Measurements from ENCODE around the gene ADPGK. TPM values are rescaled to one million over a fixed set of nuclear protein-coding genes. Genes with fewer than 3 reads are reported as not detected.

The ADPGK gene
- total RNA-seq, 1 donor from 2014 or later = 67.3 TPM

DNA sequence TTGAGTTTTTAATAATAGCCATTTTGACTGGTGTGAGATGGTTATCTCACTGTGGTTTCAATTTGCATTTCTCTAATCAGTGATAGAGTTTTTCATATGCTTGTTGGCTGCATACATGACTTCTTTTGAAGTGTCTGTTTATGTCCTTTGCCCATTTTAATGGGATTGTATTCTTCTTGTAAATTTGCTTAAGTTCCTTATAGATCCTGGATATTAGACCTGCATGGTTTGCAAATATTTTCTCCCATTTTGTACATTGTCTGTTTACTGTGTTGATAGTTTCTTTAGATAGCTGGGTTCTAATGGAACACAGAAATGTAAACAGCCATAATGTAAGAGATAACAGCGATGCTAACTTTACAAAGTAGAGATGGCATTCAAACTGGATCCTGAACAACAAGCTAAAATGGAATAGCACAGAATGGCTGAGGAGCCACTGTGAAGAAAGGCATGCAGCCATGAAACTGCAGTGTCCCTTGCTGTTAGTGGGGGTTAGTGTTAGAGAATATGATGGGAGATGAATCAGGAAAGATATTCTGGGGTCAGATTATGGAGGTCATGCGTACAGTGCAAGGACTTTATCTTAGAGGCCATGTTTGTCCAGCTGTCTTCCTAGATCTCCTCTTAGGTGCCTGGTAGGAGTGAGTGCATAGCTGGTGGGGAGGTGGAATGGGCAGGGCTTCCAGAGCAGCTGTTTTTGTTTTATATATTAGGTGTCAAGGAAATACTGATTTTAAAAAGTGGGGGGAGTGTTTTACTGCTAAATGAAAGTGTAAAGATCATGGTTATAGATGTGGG is 49.4 kb downstream of the ADPGK start:
- FAIRE-seq = no peak
- H3K79me2 ChIP-seq (ENCODE audit: insufficient read depth, low read length) = no peaks in the 10 kb centered on the region
- no peak overlapping the region for H3K27ac ChIP-seq (ENCODE audit: low read depth, low read length)
- no peak overlapping the region for H3K4me3 ChIP-seq (ENCODE audit: insufficient read depth, low read depth, low read length)
- no peaks in the 10 kb centered on the region for H3K9me3 Mint-ChIP-seq (ENCODE audit: unreplicated experiment)
- H2AFZ ChIP-seq (ENCODE audit: low read depth, low read length) = no peak overlapping the region
- peaks cover 12% of the 10 kb centered on the region for H3K36me3 ChIP-seq (ENCODE audit: insufficient read depth, low read length)
- no peak overlapping the region for H3K27ac Mint-ChIP-seq (ENCODE audit: unreplicated experiment)
- H3K4me2 ChIP-seq (ENCODE audit: low read length) = no peak overlapping the region
- DNase-seq (ENCODE audit: low read depth) = no peak
- H3K9me3 ChIP-seq (ENCODE audit: insufficient read depth, low read depth, low read length) = no peaks in the 10 kb centered on the region
- peaks cover 9% of the 10 kb centered on the region for H4K20me1 ChIP-seq (ENCODE audit: insufficient read depth, low read length)
- no peak overlapping the region for H3K4me3 Mint-ChIP-seq (ENCODE audit: unreplicated experiment)
- H3K4me1 Mint-ChIP-seq (ENCODE audit: low read depth, unreplicated experiment) = no peaks in the 10 kb centered on the region
- H3K9ac ChIP-seq (ENCODE audit: low read length) = no peak overlapping the region
- H3K27me3 Mint-ChIP-seq (ENCODE audit: low read depth, unreplicated experiment) = no peaks in the 10 kb centered on the region
- TF ChIP-seq, protein P1, sequence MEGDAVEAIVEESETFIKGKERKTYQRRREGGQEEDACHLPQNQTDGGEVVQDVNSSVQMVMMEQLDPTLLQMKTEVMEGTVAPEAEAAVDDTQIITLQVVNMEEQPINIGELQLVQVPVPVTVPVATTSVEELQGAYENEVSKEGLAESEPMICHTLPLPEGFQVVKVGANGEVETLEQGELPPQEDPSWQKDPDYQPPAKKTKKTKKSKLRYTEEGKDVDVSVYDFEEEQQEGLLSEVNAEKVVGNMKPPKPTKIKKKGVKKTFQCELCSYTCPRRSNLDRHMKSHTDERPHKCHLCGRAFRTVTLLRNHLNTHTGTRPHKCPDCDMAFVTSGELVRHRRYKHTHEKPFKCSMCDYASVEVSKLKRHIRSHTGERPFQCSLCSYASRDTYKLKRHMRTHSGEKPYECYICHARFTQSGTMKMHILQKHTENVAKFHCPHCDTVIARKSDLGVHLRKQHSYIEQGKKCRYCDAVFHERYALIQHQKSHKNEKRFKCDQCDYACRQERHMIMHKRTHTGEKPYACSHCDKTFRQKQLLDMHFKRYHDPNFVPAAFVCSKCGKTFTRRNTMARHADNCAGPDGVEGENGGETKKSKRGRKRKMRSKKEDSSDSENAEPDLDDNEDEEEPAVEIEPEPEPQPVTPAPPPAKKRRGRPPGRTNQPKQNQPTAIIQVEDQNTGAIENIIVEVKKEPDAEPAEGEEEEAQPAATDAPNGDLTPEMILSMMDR (IDR thresholded peaks at IDR 0.05; ENCODE audit: insufficient read depth, low read depth, low read length) = no peak
- no peak for TF ChIP-seq EZH2 (IDR thresholded peaks at IDR 0.05; ENCODE audit: insufficient read depth, low read length)
- no peaks in the 10 kb centered on the region for H3K27me3 ChIP-seq (ENCODE audit: insufficient read depth, low read length)
- peaks cover 30% of the 10 kb centered on the region for H3K36me3 Mint-ChIP-seq (ENCODE audit: low read depth, unreplicated experiment)
- H3K4me1 ChIP-seq (ENCODE audit: insufficient read depth, low read length) = no peaks in the 10 kb centered on the region

DNA sequence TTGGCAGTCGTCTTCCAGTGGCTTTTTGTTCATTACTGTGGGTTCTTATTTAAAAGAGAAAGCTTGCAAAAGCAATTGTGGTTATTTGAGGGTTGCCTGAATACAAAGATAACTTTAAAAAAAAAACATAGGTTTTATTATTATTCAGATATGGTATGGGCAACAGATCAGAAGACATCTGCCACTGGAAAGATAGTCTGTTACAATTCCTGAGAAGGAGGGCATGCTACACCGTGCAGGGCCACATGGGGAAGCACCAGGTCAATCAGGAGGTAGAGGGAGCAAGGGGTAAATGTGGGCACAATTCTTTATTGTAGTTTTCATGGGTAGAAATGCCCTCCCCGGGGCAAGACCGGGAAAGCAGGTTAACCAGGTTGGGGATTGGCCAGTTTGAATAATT is 51.0 kb downstream of the ADPGK start:
- Histone ChIP-seq H3K9ac (ENCODE audit: low read length) (no peak overlapping the region), H4K20me1 (ENCODE audit: insufficient read depth, low read length) (peaks cover 9% of the 10 kb centered on the region), H3K4me3 (ENCODE audit: insufficient read depth, low read depth, low read length) (no peak overlapping the region), H2AFZ (ENCODE audit: low read depth, low read length) (no peak overlapping the region), H3K4me2 (ENCODE audit: low read length) (no peak overlapping the region), H3K4me1 (ENCODE audit: insufficient read depth, low read length) (no peaks in the 10 kb centered on the region), H3K36me3 (ENCODE audit: insufficient read depth, low read length) (peaks cover 12% of the 10 kb centered on the region), H3K27ac (ENCODE audit: low read depth, low read length) (no peak overlapping the region), H3K79me2 (ENCODE audit: insufficient read depth, low read length) (no peaks in the 10 kb centered on the region), H3K27me3 (ENCODE audit: insufficient read depth, low read length) (no peaks in the 10 kb centered on the region), H3K9me3 (ENCODE audit: insufficient read depth, low read depth, low read length) (no peaks in the 10 kb centered on the region)
- Mint-ChIP-seq H3K9me3 (ENCODE audit: unreplicated experiment) (no peaks in the 10 kb centered on the region), H3K27me3 (ENCODE audit: low read depth, unreplicated experiment) (no peaks in the 10 kb centered on the region), H3K4me1 (ENCODE audit: low read depth, unreplicated experiment) (no peaks in the 10 kb centered on the region), H3K27ac (ENCODE audit: unreplicated experiment) (no peak overlapping the region), H3K36me3 (ENCODE audit: low read depth, unreplicated experiment) (peaks cover 27% of the 10 kb centered on the region), H3K4me3 (ENCODE audit: unreplicated experiment) (no peak overlapping the region)
- TF ChIP-seq, protein P1 (IDR thresholded peaks at IDR 0.05; ENCODE audit: insufficient read depth, low read depth, low read length) = no peak
- no peak for TF ChIP-seq EZH2 (IDR thresholded peaks at IDR 0.05; ENCODE audit: insufficient read depth, low read length)
- no peak for DNase-seq (ENCODE audit: low read depth)
- FAIRE-seq = no peak

DNA sequence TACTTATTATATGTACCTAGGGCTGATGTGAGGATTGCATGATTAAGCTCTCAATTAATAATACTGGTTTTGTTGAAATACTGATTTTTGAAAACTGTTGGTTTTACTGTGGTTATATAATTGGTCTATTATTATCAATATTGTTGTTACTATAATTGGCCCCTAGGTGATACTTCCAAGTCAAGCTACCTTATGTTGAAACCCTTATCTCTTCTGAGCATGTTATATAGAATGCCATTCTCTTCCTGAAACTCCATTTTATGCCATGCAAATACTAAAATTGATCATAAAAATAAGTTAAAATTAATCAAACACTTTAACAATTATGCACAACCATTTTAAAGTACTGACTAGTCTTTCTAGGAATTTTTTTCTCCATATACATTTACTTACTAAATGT is 51.5 kb downstream of the ADPGK start:
- FAIRE-seq = no peak
- H3K27ac Mint-ChIP-seq (ENCODE audit: unreplicated experiment) = no peak overlapping the region
- no peaks in the 10 kb centered on the region for H3K27me3 Mint-ChIP-seq (ENCODE audit: low read depth, unreplicated experiment)

More for the DNA sequence above, 51.5 kb downstream of the ADPGK start:
- H3K36me3 Mint-ChIP-seq (ENCODE audit: low read depth, unreplicated experiment) = peaks cover 22% of the 10 kb centered on the region
- H3K36me3 ChIP-seq (ENCODE audit: insufficient read depth, low read length) = peaks cover 11% of the 10 kb centered on the region
- H3K4me3 Mint-ChIP-seq (ENCODE audit: unreplicated experiment) = no peak overlapping the region
- no peaks in the 10 kb centered on the region for H3K9me3 ChIP-seq (ENCODE audit: insufficient read depth, low read depth, low read length)
- no peaks in the 10 kb centered on the region for H3K27me3 ChIP-seq (ENCODE audit: insufficient read depth, low read length)
- TF ChIP-seq, protein P1 (IDR thresholded peaks at IDR 0.05; ENCODE audit: insufficient read depth, low read depth, low read length) = no peak
- no peak for TF ChIP-seq EZH2 (IDR thresholded peaks at IDR 0.05; ENCODE audit: insufficient read depth, low read length)
- peaks cover 9% of the 10 kb centered on the region for H4K20me1 ChIP-seq (ENCODE audit: insufficient read depth, low read length)
- H3K4me1 Mint-ChIP-seq (ENCODE audit: low read depth, unreplicated experiment) = no peaks in the 10 kb centered on the region
- no peak overlapping the region for H3K9ac ChIP-seq (ENCODE audit: low read length)
- H3K4me2 ChIP-seq (ENCODE audit: low read length) = no peak overlapping the region
- H3K27ac ChIP-seq (ENCODE audit: low read depth, low read length) = no peak overlapping the region
- no peak overlapping the region for H3K4me3 ChIP-seq (ENCODE audit: insufficient read depth, low read depth, low read length)
- H3K4me1 ChIP-seq (ENCODE audit: insufficient read depth, low read length) = no peaks in the 10 kb centered on the region
- no peak for DNase-seq (ENCODE audit: low read depth)
- no peak overlapping the region for H2AFZ ChIP-seq (ENCODE audit: low read depth, low read length)
- H3K9me3 Mint-ChIP-seq (ENCODE audit: unreplicated experiment) = no peaks in the 10 kb centered on the region
- H3K79me2 ChIP-seq (ENCODE audit: insufficient read depth, low read length) = no peaks in the 10 kb centered on the region

All from astrocyte (in vitro differentiated cells and primary cell).